SW480 (cell line): ENCODE results near the gene RASA4.
"Not testable (repeated sequence)": the region's sequence is repeated elsewhere in the genome, so short reads cannot be mapped to it uniquely, and the experiment has no call there.

ENCODE experiments used
- DNase-seq: peaks from one replicate; pipeline ENCODE4 v3.0.0-alpha.2; 2016; ENCODE audit warnings: low spot score

Gene RASA4

GRCh38 chr7:102543596-102543995 lies 73.0 kb downstream of the RASA4 start, which contains the start of gene UPK3BL2:
UPK3BL2 (minus strand) TSS chr7:102543696; CDS start chr7:102543636, 60 bp downstream.
- DNase-seq, result not testable (repeated sequence)

GRCh38 chr7:102542771-102543170 lies 73.8 kb downstream of the RASA4 start:
- DNase-seq, result not testable (repeated sequence)

GRCh38 chr7:102542083-102542482 lies 74.5 kb downstream of the RASA4 start:
- DNase-seq, result not testable (repeated sequence)

GRCh38 chr7:102540604-102541003 lies 76.0 kb downstream of the RASA4 start:
- not testable (repeated sequence) for DNase-seq

- not testable (repeated sequence) for DNase-seq
Measured at GRCh38 chr7:102535062-102535615, 81.4 kb downstream of the RASA4 start.

GRCh38 chr7:102532127-102532526 lies 84.4 kb downstream of the RASA4 start:
- DNase-seq, result not testable (repeated sequence)

GRCh38 chr7:102531583-102531982 lies 85.0 kb downstream of the RASA4 start:
- DNase-seq, result not testable (repeated sequence)

- DNase-seq, result not testable (repeated sequence)
Measured at GRCh38 chr7:102527822-102528793, 88.4 kb downstream of the RASA4 start.

- not testable (repeated sequence) for DNase-seq
Measured at GRCh38 chr7:102527182-102527581, 89.4 kb downstream of the RASA4 start.

GRCh38 chr7:102524803-102525202 lies 91.8 kb downstream of the RASA4 start:
- DNase-seq, result not testable (repeated sequence)
